NCI-H2107 (cell line): ENCODE data around the gene KPNA1.
"Not testable (repeated sequence)": the region's sequence is repeated elsewhere in the genome, so short reads cannot be mapped to it uniquely, and the experiment has no call there.

ENCODE experiments used
- DNase-seq: peaks from one replicate; lab custom pipeline; 2025; lab: John Stamatoyannopoulos, UW

The KPNA1 gene

GRCh38 chr3:122519693-122520092, 5.0 kb upstream of the KPNA1 start:
- DNase-seq = no peak

DNA sequence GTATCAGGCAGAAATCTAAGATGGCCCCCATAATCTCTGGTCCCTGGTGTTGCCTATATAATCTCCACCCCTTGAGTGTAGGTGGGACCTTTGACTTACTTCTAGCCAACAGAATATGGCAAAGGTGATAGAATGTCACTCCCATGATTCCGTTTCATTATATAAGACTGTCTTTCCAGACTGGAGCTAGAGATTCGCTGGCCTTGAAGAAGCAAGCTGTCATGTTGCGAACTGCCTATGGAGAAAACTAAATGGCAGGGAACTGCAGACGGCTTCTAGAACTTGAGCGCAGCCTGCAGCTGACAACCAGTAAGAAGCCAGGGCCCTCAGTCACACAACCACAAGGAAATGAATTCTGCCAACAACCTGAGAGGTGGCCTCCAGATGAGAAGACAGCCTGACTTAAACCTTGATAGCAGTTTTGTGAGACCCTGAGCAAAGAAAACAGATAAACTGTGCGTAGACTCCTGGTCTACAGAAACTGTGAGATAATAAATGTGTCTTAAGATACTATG, 2.2 kb upstream of the KPNA1 start:
- no peak for DNase-seq

DNA sequence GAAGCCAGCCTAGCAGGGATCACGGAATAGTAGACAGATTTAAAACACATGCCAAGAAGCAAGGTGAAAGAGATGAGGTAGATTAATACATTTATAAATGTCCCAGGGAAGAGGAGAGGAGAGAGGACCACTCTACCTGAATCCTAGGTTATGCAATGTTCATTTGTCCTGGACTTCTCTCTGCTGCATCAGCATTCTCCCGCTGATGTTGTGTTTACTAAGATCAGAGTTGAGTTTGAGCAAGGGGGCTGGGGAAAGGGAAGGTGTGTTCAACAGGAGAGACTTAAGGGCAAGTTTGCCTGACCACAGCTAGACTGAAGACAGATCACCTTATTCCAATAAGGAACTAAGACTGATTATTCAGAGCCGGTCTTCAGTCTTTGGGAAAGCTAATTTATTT, 1.1 kb upstream of the KPNA1 start:
- no peak for DNase-seq

DNA sequence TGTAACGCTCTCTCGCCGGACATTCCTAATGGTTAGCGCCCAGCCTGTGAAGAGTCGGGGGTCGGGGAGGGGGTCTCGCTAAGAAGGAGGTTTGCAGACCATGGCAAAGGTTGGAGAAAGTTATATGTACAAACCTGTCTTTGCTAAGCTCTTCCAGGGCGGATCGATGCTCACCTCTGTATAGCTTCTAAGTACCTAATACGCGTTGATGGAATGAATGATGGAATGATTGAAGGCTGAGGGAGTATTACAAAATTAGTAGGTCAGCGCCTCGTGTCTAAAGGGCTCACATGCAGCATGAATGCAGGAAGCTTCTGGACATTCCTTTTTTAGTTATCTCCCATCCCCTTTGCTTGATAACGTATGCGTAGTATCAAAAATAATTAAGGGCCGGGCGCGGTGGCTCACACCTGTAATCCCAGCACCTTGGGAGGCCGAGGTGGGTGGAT, 305 bp upstream of the KPNA1 start:
- DNase-seq = no peak

- DNase-seq = peak; percentile 13
Measured at GRCh38 chr3:122513386-122514122, 1.2 kb downstream of the KPNA1 start.

- no peak for DNase-seq
Measured at GRCh38 chr3:122512284-122512683, 2.5 kb downstream of the KPNA1 start.

DNA sequence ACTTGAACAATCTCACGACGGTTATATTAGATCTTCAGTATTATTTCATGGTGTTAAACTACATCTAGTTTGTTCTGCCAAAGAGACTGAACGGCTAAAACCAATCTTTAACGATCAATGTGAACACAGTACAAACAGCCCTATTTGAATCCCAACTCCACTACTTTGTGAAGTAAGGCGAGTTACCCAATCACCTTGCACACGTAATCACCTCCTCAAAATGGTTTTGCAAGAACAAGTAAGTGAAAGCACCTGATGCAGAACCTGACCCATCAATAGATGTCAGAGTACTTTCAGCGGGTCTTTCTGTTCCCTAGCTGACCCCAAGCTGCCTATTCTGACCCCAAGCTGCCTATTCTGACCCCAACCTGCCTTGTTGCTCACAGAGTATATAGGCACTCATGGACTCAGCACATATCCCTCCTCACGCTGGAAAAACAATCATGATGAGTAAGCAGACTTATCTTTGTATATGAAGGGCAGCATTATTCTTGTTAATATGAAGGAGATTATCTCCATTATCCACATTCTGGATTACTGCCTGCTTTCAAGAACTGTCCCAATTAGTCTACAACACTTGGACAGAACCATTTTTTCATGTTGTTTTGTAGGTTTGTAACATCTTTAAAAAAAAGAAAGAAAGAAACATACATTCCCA, 3.7 kb downstream of the KPNA1 start:
- no peak for DNase-seq

DNA sequence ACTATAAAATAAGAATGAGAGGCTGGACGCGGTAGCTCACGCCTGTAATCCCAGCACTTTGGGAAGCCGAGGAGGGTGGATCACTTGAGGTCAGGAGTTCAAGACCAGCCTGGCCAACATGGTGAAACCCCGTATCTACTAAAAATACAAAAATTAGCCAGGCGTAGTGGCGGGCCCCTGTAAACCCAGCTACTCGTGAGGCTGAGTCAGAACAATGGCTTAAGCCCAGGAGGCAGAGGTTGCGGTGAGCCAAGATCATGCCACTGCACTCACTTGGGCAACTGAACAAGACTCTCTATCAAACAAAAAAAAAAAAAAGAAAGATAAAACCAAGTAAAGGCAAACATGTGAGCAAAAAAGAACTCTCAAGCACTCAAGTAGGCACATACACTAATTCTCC, 5.8 kb downstream of the KPNA1 start:
- DNase-seq = not testable (repeated sequence)

DNA sequence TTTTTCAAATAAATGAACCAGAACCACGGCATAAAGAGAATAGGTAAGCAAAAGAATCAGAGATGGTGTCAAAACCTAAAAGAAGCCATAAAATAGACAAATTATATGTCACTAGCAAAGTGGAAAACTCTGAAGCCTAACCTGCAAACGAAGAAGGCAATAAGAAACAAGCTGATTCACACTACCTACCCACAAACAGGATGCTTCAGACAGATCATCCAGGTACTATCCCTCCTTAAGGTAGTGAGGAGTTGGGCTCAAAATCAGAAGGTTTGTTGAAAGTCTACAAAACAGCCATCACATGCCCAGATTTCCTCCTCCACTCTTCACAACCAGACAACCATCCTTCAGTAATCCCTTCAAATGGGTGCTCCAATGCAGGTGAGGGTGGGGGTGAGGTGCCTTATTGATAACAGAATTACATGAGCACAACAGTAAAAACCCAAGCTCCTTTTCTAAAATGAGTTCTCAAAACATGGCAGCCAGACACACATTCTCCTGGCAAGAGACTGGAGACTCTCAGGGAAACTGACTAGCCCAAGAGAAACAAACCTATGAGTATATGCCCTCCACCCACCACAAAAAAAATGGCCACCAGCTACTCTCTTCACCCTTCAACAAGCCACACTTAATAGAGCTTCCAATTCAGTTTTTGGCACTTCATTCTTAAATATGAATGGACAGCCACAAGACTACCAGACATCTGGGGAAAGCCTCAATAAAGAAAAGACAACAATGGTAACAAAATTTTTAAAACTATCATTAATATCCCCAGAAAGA, 6.4 kb downstream of the KPNA1 start:
- no peak for DNase-seq

DNA sequence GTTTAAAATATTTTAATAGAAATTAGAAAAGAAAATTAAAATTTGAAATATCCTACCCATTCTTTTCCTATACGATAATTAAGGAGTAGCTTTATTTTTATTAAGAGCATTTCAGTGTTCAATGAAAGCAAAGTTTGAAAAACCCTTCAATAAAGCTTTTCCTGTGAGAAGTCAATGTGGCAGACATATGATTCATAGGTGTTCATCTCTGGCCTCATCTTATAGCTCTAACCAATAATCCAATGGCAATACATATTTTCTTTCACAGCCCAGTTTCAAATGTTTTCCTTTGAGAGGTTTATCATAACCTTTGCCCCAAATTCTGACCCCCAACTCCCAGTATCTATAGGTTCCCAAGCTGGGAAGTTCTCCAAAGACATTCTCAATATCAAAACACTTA, 8.3 kb downstream of the KPNA1 start:
- no peak for DNase-seq

GRCh38 chr3:122505676-122506075, 9.1 kb downstream of the KPNA1 start:
- no peak for DNase-seq

- DNase-seq = no peak
Measured at GRCh38 chr3:122502941-122503340, 11.8 kb downstream of the KPNA1 start.

DNA sequence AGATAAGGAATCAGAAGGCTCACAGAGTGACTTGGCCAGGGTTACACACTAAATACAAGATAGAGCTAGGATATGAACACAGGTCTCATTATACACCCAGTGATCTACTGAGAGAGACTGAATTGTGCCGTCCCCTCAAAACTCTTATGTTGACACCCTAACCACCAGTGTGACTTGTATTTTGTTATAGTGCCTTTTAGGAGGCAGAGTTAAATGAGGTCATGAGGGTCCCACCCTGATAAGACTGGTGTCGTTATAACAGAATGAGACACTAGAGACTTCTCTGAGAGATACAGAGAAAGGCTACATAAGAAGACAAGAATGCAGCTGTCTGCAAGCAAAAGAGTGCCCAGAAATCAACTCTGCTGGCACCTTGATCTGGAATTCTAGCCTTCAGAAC, 12.6 kb downstream of the KPNA1 start:
- DNase-seq = no peak

GRCh38 chr3:122500964-122501363, 13.8 kb downstream of the KPNA1 start:
- DNase-seq = not testable (repeated sequence)

- DNase-seq = no peak
Measured at GRCh38 chr3:122498152-122498551, 16.6 kb downstream of the KPNA1 start.

DNA sequence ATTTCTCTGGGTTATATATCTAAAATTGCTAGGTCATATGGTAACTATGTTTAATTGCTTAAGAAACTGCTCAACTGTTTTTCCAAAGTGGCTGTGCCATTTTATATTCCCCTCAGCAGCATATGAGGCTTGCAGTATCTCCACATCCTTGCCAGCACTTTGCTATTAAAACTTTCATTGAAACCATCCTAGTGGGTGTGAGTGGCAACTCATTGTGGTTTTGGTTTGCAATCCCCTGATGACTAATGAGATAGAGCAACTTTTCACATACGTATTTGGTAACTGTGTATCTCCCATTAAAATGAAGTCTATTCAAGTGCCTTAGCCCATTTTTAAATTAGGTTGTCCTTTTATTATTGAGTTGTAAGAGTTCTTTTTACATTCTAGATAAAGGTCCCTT, 17.3 kb downstream of the KPNA1 start:
- DNase-seq = no peak

DNA sequence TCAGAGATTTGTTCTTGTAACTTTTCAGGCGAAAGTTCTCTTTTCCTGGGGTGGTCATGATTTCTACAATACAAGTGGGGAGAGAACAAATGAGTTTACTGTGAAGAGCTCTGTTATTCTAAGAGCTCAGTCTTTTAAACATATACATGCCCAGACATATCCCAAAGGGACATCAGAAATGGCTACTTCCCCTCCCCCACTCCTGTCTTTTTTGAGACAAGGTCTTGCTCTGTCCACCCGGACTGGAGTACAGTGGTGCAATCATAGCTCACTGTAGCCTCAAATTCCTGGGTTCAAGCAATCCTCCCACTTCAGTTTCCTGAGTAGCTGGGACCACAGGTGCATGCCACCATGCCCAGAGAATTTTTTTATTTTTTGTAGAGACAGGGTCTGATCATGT, 18.2 kb downstream of the KPNA1 start:
- no peak for DNase-seq

GRCh38 chr3:122493296-122493695, 21.4 kb downstream of the KPNA1 start:
- DNase-seq = peak; percentile 35

GRCh38 chr3:122488262-122488973, 26.3 kb downstream of the KPNA1 start:
- DNase-seq = no peak

DNA sequence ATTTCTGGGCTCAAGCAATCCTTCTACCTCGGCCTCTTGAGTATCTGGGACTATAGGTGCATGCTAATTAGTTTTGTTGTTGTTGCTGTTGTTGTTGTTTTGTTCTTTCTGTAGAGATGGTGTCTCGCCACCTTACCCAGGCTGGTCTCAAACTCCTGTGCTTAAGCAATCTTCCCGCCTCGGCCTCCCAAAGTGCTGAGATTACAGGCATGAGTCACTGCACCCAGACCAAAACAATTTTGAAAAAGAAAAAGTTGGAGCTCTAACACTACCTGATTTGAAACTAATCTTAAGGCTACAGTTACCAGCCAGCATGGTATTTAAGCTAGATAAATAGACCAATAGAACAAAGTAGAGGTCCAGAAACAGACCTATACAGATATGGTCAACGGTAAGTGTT, 29.8 kb downstream of the KPNA1 start:
- DNase-seq = no peak

- no peak for DNase-seq
Measured at GRCh38 chr3:122481390-122481789, 33.3 kb downstream of the KPNA1 start.

DNA sequence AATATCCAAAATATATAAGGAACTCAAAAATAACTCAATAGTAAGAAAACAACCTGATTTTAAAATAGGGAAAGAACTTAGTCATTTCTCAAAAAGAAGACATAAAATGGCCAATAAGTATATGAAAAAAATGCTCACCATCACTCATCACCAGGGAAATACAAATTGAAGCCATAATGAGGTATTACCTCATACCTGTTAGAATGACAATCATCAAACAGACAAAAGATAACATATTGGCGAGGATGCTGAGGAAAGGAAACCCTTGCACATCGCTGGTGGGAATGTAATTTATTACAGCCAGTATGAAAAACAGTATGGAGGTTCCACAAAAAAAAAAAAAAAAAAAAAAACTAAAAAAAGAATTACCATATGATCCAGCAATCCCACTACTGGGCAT, 38.2 kb downstream of the KPNA1 start:
- DNase-seq = no peak
